HEK293 (cell line): ENCODE data around the gene XYLT2.

Experiments
- CTCF ChIP-seq: fragments of 450-650 bp; formaldehyde crosslinking; IDR thresholded peaks from 2 replicates; pipeline ENCODE4 v1.5.1; 2016; ENCODE audit warnings: missing biosample characterization, missing genetic modification characterization
- GLI2 ChIP-seq: fragments of 450-650 bp; formaldehyde crosslinking; IDR thresholded peaks from 2 replicates; pipeline ENCODE4; 2017; ENCODE audit warnings: missing biosample characterization, missing genetic modification characterization, low read depth, borderline replicate concordance
- ZBTB44 ChIP-seq: fragments of 450-650 bp; IDR thresholded peaks from 2 replicates; pipeline ENCODE4 v1.5.1; 2018; ENCODE audit warnings: missing biosample characterization, mild to moderate bottlenecking, missing genetic modification characterization
- ZNF138 ChIP-seq: fragments of 450-650 bp; formaldehyde crosslinking; IDR thresholded peaks from 2 replicates; pipeline ENCODE4 v1.5.1; 2016; ENCODE audit warnings: missing biosample characterization, missing genetic modification characterization, borderline replicate concordance
- ZNF174 ChIP-seq: fragments of 450-650 bp; formaldehyde crosslinking; IDR thresholded peaks from 2 replicates; pipeline ENCODE4 v1.5.0; 2017; ENCODE audit warnings: missing biosample characterization, mild to moderate bottlenecking, missing genetic modification characterization
- ZNF629 ChIP-seq: fragments of 450-650 bp; formaldehyde crosslinking; IDR thresholded peaks from 2 replicates; pipeline ENCODE4 v1.5.1; 2017; ENCODE audit warnings: missing biosample characterization, missing genetic modification characterization
- TF ChIP-seq, protein P1 (sequence below): fragments of 450-650 bp; formaldehyde crosslinking; IDR thresholded peaks from 2 replicates; pipeline ENCODE4 v1.5.1; 2017; ENCODE audit warnings: missing biosample characterization, missing genetic modification characterization

DNA sequence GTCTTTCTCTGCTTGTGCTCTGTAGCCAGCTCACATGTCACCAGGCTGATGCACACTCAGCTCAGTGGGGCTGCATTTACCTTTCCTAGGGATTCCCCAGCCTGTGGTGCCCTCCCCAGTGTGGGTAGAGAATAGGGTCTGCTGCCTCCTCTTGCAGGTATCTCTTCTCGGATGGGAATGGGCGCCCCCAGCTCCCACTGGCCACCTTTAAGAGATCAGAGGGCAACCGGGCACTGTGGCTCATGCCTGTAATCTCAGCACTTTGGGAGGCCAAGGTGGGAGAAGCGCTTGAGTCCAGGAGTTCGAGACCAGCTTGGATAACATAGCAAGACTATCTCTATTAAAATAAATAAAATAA lies 3.3 kb downstream of the XYLT2 start:
- TF ChIP-seq CTCF, result no peak
- TF ChIP-seq ZNF629 (tag by site-specific recombination), result no peak
- no peak for TF ChIP-seq ZNF174 (tag by site-specific recombination)
- no peak for TF ChIP-seq GLI2 (tag by site-specific recombination)
- TF ChIP-seq, protein P1, sequence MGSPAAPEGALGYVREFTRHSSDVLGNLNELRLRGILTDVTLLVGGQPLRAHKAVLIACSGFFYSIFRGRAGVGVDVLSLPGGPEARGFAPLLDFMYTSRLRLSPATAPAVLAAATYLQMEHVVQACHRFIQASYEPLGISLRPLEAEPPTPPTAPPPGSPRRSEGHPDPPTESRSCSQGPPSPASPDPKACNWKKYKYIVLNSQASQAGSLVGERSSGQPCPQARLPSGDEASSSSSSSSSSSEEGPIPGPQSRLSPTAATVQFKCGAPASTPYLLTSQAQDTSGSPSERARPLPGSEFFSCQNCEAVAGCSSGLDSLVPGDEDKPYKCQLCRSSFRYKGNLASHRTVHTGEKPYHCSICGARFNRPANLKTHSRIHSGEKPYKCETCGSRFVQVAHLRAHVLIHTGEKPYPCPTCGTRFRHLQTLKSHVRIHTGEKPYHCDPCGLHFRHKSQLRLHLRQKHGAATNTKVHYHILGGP (tag by site-specific recombination), result no peak
- no peak for TF ChIP-seq ZBTB44 (tag by site-specific recombination)
- TF ChIP-seq ZNF138 (tag by site-specific recombination), result no peak
